GM18519 (cell line): Measurements from ENCODE around the gene ABCA2.

Source experiments
- ATAC-seq: cut with Tn5 transposase; IDR thresholded peaks from one replicate; pipeline ENCODE4 v1.9.1; 2021; ENCODE audit warnings: mild to moderate bottlenecking, moderate library complexity; ENCODE audit not compliant: unreplicated experiment, low FRiP score

ABCA2 gene

GRCh38 chr9:136982232-136983051 lies 45.6 kb downstream of the ABCA2 start, which contains the start of gene LCNL1:
Gene LCNL1, plus strand, starts transcription at chr9:136982993. Its CDS starts 594 bp downstream, at chr9:136983587.
- ATAC-seq = no peak

- no peak for ATAC-seq
These were observed 46.3 kb downstream of the ABCA2 start for GRCh38 chr9:136981588-136982231.

- no peak for ATAC-seq
These were observed 47.2 kb downstream of the ABCA2 start for GRCh38 chr9:136980669-136981478.

GRCh38 chr9:136979769-136980587 lies 48.1 kb downstream of the ABCA2 start:
- no peak for ATAC-seq

DNA sequence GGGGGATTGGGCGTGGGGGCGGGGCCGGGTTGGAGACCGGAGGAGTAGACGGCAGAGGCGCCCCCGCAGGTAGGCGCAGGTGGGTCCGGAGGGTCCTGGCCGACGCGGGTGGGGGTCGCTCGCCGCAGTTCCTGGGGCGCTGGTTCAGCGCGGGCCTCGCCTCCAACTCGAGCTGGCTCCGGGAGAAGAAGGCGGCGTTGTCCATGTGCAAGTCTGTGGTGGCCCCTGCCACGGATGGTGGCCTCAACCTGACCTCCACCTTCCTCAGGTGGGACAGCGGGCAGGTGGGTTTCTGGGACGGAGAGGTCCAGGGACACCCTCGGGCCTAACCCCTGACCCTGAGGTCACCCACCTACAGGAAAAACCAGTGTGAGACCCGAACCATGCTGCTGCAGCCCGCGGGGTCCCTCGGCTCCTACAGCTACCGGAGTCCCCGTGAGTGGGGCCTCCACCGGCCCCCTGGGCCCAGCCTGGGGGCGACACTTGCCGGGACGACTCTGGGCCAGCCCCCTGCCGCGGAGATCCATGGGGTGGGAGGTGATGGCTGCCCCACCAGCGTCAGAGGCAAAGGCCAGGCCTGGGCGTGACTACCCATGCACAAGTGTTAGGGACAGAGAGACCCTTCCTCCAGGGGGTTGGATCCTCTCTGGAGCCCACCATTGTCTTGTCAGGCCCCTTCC lies 49.0 kb downstream of the ABCA2 start:
- no peak for ATAC-seq

GRCh38 chr9:136978073-136978864 lies 49.8 kb downstream of the ABCA2 start:
- no peak for ATAC-seq

DNA sequence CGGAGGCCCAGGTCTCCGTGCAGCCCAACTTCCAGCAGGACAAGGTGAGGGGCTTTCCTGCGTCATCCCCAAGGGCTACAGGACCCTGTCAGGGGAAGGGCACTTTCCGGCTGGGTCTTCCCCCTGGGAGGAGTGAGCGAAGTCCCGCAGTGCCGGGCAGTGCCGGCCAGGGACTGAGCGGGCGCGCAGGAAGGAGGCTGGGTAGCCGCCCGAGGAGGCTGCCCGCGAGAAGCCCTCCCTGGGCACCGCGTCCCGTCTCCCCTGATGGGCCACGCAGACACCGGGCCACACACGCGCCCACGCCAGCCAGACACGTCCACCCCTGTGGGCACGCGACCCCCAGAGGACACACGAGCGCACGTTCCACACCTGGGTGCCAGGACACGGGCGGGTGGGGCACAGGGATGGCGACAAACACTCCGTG lies 50.4 kb downstream of the ABCA2 start:
- no peak for ATAC-seq

GRCh38 chr9:136977223-136977622 lies 50.8 kb downstream of the ABCA2 start, which contains the start of gene PTGDS:
Gene PTGDS, plus strand, starts transcription at chr9:136977504. Its CDS starts 75 bp downstream, at chr9:136977579.
- ATAC-seq = no peak

- no peak for ATAC-seq
These were observed 52.4 kb downstream of the ABCA2 start for GRCh38 chr9:136975644-136976043.

DNA sequence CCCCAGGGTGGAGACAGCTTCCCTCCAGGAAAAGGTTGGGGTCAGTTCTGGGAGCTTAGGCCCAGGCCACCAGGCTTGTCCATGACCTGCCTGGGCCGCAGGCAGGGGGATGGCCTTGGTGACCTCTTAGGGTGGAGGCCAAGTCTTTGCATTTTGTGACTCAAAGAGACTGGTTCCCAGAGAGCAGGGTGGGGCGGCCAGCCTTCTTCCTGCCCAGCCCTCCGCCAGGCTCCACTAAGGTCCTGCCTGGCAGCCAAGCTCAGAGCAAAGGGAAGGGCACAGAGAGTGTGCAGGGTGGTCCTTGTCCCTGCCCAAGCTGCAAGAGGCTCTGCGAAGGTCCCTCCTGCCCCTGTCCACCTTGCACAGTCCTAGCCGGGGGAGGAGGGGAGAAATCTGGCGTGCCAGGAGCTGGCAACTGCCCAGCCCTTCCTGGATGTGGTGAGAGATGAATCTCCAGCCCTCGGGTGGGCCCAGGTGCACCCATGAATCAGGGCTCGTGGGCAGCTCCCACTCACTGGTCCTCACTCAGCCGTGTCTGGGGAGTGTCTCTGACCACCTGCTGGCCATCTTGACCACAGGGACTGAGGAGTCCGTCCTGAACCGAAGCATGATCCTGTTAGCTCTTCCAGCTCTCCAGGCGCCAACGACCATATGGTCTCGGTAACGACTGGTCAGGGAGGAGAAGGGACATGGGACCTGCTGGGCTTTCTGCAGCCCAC lies 53.1 kb downstream of the ABCA2 start:
- ATAC-seq = no peak

- ATAC-seq = no peak
These were observed 54.1 kb downstream of the ABCA2 start for GRCh38 chr9:136973618-136974617.

- ATAC-seq = no peak
These were observed 55.3 kb downstream of the ABCA2 start for GRCh38 chr9:136972743-136973142.

DNA sequence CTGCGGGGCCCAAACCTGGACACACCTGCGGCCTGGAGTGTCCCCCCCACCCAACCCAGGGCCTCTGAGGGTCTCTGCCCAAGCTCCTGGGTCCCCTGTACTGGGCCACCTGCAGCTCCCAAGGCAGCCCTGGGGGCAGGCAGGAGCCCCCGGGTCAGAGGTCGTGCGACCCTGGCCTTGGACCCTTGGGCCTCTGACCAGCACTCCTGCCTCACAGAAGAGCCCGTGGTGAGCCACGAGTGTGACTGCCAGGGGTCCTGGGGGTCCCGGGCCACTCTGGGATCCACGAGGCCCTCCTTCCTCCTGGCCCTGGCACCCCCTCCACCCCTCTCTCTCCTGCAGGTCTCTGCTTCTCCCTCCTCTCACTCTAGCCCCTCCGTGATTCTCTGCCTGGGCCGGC lies 55.7 kb downstream of the ABCA2 start:
- no peak for ATAC-seq

DNA sequence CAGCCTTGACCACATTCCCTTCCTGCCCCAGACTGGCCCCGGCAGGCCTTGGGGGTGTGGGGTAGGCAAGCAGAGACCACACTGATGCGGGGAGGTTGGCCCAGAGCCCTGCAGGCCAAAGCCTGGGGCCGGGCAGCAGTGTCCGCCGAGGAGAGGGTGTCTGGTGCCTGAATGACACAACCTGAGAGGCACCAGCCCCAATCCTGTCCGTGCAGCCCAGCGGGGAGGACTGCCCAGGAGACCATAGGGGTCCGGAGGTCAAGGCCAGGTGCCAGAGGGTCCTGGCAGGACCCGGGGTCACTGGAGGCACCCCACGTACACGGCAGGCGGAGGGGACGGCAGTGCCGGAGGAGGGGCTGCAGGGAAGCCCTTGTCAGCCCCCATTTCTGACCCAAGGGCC lies 56.3 kb downstream of the ABCA2 start:
- ATAC-seq = no peak

- ATAC-seq = no peak
These were observed 57.7 kb downstream of the ABCA2 start for GRCh38 chr9:136970361-136970760.

- no peak for ATAC-seq
These were observed 58.3 kb downstream of the ABCA2 start for GRCh38 chr9:136969774-136970173.

DNA sequence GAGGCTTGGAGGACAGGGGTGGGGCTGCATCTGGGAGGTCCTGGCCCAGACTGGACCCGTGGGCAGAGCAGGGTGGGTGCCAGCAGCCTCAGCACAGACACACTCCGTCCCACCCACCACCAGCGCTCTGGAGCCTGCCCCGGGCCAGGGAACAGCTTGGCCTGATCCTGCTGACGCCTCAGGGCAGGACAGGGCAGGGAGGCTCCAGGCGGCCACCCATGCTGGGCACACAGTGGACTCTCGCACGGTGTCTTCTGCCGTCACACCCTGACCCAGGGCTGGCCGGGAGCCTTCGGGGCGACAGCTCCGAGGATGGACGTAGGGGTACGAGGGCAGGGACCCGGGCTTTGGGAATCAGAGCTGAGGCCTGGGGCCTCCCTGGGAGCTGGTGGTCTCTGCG lies 58.9 kb downstream of the ABCA2 start:
- ATAC-seq = no peak
